Trophoblast cell (in vitro differentiated cells and primary cell): ENCODE results near the gene MINDY1.

Source experiments
- DNase-seq, 2 donors: peaks; one replicate each; pipeline ENCODE4 v3.0.0-alpha.2; 2016
- H2AFZ ChIP-seq: 2 replicates; pipeline ENCODE4 v1.6.1; 2013; ENCODE audit warnings: low read length, moderate library complexity, mild to moderate bottlenecking; ENCODE audit not compliant: insufficient read depth, poor library complexity
- H2AK5ac ChIP-seq: 2 replicates; pipeline ENCODE4 v1.6.1; 2013; ENCODE audit warnings: mild to moderate bottlenecking, low read length
- H2BK120ac ChIP-seq: 2 replicates; pipeline ENCODE4 v1.6.1; 2013; ENCODE audit warnings: low read length, mild to moderate bottlenecking, moderate library complexity; ENCODE audit not compliant: insufficient read depth, poor library complexity
- H2BK12ac ChIP-seq: 2 replicates; pipeline ENCODE4 v1.6.1; 2013; ENCODE audit warnings: mild to moderate bottlenecking, low read length, moderate library complexity
- H2BK5ac ChIP-seq: 2 replicates; pipeline ENCODE4 v1.6.1; 2013; ENCODE audit warnings: low read length, low read depth, moderate library complexity, mild to moderate bottlenecking; ENCODE audit not compliant: poor library complexity
- H3K14ac ChIP-seq: 2 replicates; pipeline ENCODE4 v1.6.1; 2013; ENCODE audit warnings: mild to moderate bottlenecking, low read length
- H3K18ac ChIP-seq: 2 replicates; pipeline ENCODE4 v1.6.1; 2013; ENCODE audit warnings: mild to moderate bottlenecking, low read length
- H3K23ac ChIP-seq: 2 replicates; pipeline ENCODE4 v1.6.1; 2013; ENCODE audit warnings: low read length
- H3K27ac ChIP-seq: 2 replicates; pipeline ENCODE4 v1.5.1; 2013; ENCODE audit warnings: low read depth, mild to moderate bottlenecking, inconsistent platforms, low read length, moderate library complexity
- H3K27me3 ChIP-seq: 2 replicates; pipeline ENCODE4 v1.6.1; 2013; ENCODE audit warnings: inconsistent platforms, mild to moderate bottlenecking, low read length, moderate library complexity; ENCODE audit not compliant: insufficient read depth
- H3K36me3 ChIP-seq, 2 experiments: 1 replicate in 1 of 2; 2 replicates in 1 of 2; pipeline ENCODE4 v1.6.1; 2013; ENCODE audit warnings: low read length in 2 of 2, mild to moderate bottlenecking in 2 of 2, moderate library complexity in 1 of 2; ENCODE audit not compliant: insufficient read depth in 2 of 2, control insufficient read depth in 1 of 2
- H3K4ac ChIP-seq: 2 replicates; pipeline ENCODE4 v1.6.1; 2013; ENCODE audit warnings: low read depth, mild to moderate bottlenecking, low read length, moderate library complexity
- H3K4me1 ChIP-seq, 2 experiments: 1 replicate in 1 of 2; 2 replicates in 1 of 2; pipeline ENCODE4 v1.6.1; 2013; ENCODE audit warnings: low read length in 2 of 2, mild to moderate bottlenecking in 2 of 2, moderate library complexity in 1 of 2; ENCODE audit not compliant: insufficient read depth in 2 of 2, control insufficient read depth in 1 of 2
- H3K4me2 ChIP-seq: 2 replicates; pipeline ENCODE4 v1.6.1; 2013; ENCODE audit warnings: inconsistent platforms, mild to moderate bottlenecking, low read length, moderate library complexity
- H3K4me3 ChIP-seq: 2 replicates; pipeline ENCODE4 v1.5.1; 2013; ENCODE audit warnings: mild to moderate bottlenecking, low read depth, low read length, inconsistent platforms
- H3K79me1 ChIP-seq: one replicate; pipeline ENCODE4 v1.6.1; 2013; ENCODE audit warnings: low read length
- H3K79me2 ChIP-seq: 2 replicates; pipeline ENCODE4 v1.6.1; 2013; ENCODE audit warnings: low read length, mild to moderate bottlenecking; ENCODE audit not compliant: control insufficient read depth, insufficient read depth, poor library complexity
- H3K9ac ChIP-seq: 2 replicates; pipeline ENCODE4 v1.6.1; 2013; ENCODE audit warnings: mild to moderate bottlenecking, low read length
- H3K9me3 ChIP-seq: 2 replicates; pipeline ENCODE4 v1.6.1; 2013; ENCODE audit warnings: low read depth, mild to moderate bottlenecking, control low read depth, inconsistent platforms, low read length; ENCODE audit not compliant: insufficient read depth
- H4K12ac ChIP-seq: 2 replicates; pipeline ENCODE4 v1.6.1; 2013; ENCODE audit warnings: low read depth, mild to moderate bottlenecking, low read length, moderate library complexity
- H4K8ac ChIP-seq: 2 replicates; pipeline ENCODE4 v1.6.1; 2013; ENCODE audit warnings: low read depth, mild to moderate bottlenecking, low read length, moderate library complexity
- H4K91ac ChIP-seq: one replicate; pipeline ENCODE4 v1.6.1; 2013; ENCODE audit warnings: low read depth, mild to moderate bottlenecking, low read length, moderate library complexity
- WGBS: extraction: QIAGEN DNeasy Blood & Tissue Kit; methylation state at CpG from one replicate; pipeline ENCODE4 v1.1.7; 2013; ENCODE audit warnings: missing lambda C conversion rate; ENCODE audit not compliant: insufficient read length, insufficient coverage; ENCODE audit errors: extremely low coverage; 5-methylcytosine and 5-hydroxymethylcytosine counted together

Gene MINDY1

DNA sequence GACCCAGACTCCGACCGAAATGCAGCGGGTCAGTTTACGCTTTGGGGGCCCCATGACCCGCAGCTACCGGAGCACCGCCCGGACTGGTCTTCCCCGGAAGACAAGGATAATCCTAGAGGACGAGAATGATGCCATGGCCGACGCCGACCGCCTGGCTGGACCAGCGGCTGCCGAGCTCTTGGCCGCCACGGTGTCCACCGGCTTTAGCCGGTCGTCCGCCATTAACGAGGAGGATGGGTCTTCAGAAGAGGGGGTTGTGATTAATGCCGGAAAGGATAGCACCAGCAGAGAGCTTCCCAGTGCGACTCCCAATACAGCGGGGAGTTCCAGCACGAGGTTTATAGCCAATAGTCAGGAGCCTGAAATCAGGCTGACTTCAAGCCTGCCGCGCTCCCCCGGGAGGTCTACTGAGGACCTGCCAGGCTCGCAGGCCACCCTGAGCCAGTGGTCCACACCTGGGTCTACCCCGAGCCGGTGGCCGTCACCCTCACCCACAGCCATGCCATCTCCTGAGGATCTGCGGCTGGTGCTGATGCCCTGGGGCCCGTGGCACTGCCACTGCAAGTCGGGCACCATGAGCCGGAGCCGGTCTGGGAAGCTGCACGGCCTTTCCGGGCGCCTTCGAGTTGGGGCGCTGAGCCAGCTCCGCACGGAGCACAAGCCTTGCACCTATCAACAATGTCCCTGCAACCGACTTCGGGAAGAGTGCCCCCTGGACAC, 41.4 kb upstream of the MINDY1 start:
- H3K79me1 ChIP-seq, result peaks cover 8% of the 10 kb centered on the region
- H2AFZ ChIP-seq, result peak overlapping the region; percentile 58
- H3K4ac ChIP-seq, result peak overlapping the region; percentile 49
- peak overlapping the region; percentile 81 for H2AK5ac ChIP-seq
- H3K9ac ChIP-seq, result peak overlapping the region; percentile 72
- no CpG with 5 or more reads among the region's 48 CpGs for WGBS
- H3K4me3 ChIP-seq, result peak overlapping the region; percentile 75
- no peaks in the 10 kb centered on the region for H3K27me3 ChIP-seq
- peak overlapping the region; percentile 68 for H4K12ac ChIP-seq
- H2BK5ac ChIP-seq, result peak overlapping the region; percentile 66
- H3K14ac ChIP-seq, result peak overlapping the region; percentile 80
- H3K79me2 ChIP-seq, result peaks cover 7% of the 10 kb centered on the region
- H3K9me3 ChIP-seq, result no peaks in the 10 kb centered on the region
- H3K23ac ChIP-seq, result no peak overlapping the region
- peaks cover 2 to 5% of the 10 kb centered on the region in 2 experiments for H3K4me1 ChIP-seq
- H4K91ac ChIP-seq, result peak overlapping the region; percentile 71
- peak overlapping the region; percentile 40 for H2BK120ac ChIP-seq
- H3K18ac ChIP-seq, result peak overlapping the region; percentile 58
- peak overlapping the region; percentile 88 for H3K4me2 ChIP-seq
- peak overlapping the region; percentile 88 for H4K8ac ChIP-seq
- DNase-seq, result peak; percentile 20 to 46
- H3K36me3 ChIP-seq, result peaks cover 7 to 17% of the 10 kb centered on the region in 2 experiments
- peak overlapping the region; percentile 63 for H3K27ac ChIP-seq
- H2BK12ac ChIP-seq, result no peak overlapping the region

DNA sequence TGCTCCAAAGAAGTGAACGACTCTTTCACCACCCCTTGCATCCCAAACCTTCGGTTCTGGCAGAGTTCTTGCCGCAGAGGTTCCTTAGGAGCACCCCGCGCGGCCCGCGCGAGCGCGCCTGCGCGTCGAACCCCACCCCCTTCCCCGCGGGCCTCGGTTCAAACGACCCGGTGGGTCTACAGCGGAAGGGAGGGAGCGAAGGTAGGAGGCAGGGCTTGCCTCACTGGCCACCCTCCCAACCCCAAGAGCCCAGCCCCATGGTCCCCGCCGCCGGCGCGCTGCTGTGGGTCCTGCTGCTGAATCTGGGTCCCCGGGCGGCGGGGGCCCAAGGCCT, 40.9 kb upstream of the MINDY1 start, which contains the start of gene C1orf56:
C1orf56 (plus strand) TSS at position 161 of the 334 bp plus-strand sequence; CDS start at position 258, 97 bp downstream.
- Histone ChIP-seq H3K4me3 (peak within 1 kb of the TSS; percentile 75), H3K9me3 (peaks cover 2% of the 10 kb centered on the region), H3K9ac (peak within 1 kb of the TSS; percentile 72), H3K18ac (peak within 1 kb of the TSS; percentile 58), H3K4me2 (peak within 1 kb of the TSS; percentile 88), H3K23ac (no peak within 1 kb of the TSS), H2BK12ac (no peak within 1 kb of the TSS), H2AFZ (peak within 1 kb of the TSS; percentile 58), H3K27ac (peak within 1 kb of the TSS; percentile 63), H3K4me1 (peaks cover 2 to 5% of the 10 kb centered on the region in 2 experiments), H3K36me3 (peaks cover 2 to 12% of the 10 kb centered on the region in 2 experiments), H3K14ac (peak within 1 kb of the TSS; percentile 80), H3K27me3 (no peaks in the 10 kb centered on the region), H3K79me2 (peaks cover 7% of the 10 kb centered on the region), H3K79me1 (peaks cover 8% of the 10 kb centered on the region), H4K8ac (peak within 1 kb of the TSS; percentile 88), H2BK5ac (peak within 1 kb of the TSS; percentile 66), H4K91ac (peak within 1 kb of the TSS; percentile 71), H4K12ac (peak within 1 kb of the TSS; percentile 68), H2AK5ac (peak within 1 kb of the TSS; percentile 81), H2BK120ac (peak within 1 kb of the TSS; percentile 40), H3K4ac (peak within 1 kb of the TSS; percentile 49)
- DNase-seq, result peak; percentile 68 to 74
- no CpG with 5 or more reads among the region's 29 CpGs for WGBS

DNA sequence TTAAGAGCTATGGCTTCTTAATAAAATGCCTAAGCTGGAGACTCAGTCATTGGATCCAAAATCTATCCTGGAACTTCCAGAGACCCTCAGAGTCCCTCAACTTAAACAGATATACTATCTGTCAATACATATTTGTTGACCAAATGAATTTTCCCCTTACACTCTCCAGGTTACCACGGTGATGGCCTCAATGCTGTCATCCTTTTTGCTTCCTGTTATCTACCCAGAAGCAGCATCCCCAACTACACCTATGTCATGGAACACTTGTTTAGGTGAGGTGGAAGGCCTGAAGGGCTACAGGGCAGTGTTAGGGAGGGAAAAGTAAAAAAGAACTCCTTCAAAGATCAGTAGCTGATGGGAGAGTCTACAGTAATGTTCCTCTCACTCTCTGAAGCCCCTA, 36.5 kb upstream of the MINDY1 start:
- H3K14ac ChIP-seq, result no peak overlapping the region
- H3K4me2 ChIP-seq, result no peak overlapping the region
- no peak overlapping the region for H4K8ac ChIP-seq
- peaks cover 0 to under 1% of the 10 kb centered on the region in 2 experiments for H3K4me1 ChIP-seq
- no CpG with 5 or more reads among the region's 1 CpG for WGBS
- no peak overlapping the region for H3K27ac ChIP-seq
- H2BK120ac ChIP-seq, result no peak overlapping the region
- no peak for DNase-seq
- no peak overlapping the region for H4K91ac ChIP-seq
- no peak overlapping the region for H3K9ac ChIP-seq
- H2AK5ac ChIP-seq, result no peak overlapping the region
- H3K18ac ChIP-seq, result no peak overlapping the region
- no peak overlapping the region for H4K12ac ChIP-seq
- peaks cover 6% of the 10 kb centered on the region for H3K79me1 ChIP-seq
- no peak overlapping the region for H3K23ac ChIP-seq
- H3K36me3 ChIP-seq, result no peaks in the 10 kb centered on the region
- H2AFZ ChIP-seq, result no peak overlapping the region
- H2BK12ac ChIP-seq, result no peak overlapping the region
- no peak overlapping the region for H2BK5ac ChIP-seq
- no peak overlapping the region for H3K4ac ChIP-seq
- H3K4me3 ChIP-seq, result no peak overlapping the region
- peaks cover 5% of the 10 kb centered on the region for H3K79me2 ChIP-seq
- peaks cover 2% of the 10 kb centered on the region for H3K9me3 ChIP-seq
- no peaks in the 10 kb centered on the region for H3K27me3 ChIP-seq

DNA sequence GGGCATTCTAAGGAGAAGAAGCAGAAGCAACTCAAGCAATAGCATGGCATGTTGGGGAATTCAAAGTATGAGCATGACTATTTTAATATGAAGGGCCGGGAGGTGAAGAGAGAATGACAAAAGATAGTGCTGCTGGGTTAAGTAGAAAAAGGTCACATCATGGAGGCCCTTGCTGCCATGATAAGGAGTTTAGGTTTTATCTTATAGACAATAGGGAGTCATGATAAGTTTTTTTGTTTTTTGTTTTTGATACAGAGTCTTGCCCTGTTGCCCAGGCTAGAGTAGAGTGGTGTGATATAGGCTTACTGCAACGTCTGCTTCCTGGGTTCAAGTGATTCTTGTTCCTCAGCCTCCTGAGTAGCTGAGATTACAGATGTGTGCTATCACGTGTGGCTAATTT, 32.8 kb upstream of the MINDY1 start:
- no peak overlapping the region for H3K4ac ChIP-seq
- H3K4me2 ChIP-seq, result no peak overlapping the region
- no peak overlapping the region for H2AK5ac ChIP-seq
- no peak overlapping the region for H3K9ac ChIP-seq
- H3K79me1 ChIP-seq, result no peaks in the 10 kb centered on the region
- no peak overlapping the region for H3K18ac ChIP-seq
- no CpG with 5 or more reads among the region's 3 CpGs for WGBS
- no peaks in the 10 kb centered on the region for H3K79me2 ChIP-seq
- H3K14ac ChIP-seq, result no peak overlapping the region
- no peak overlapping the region for H2BK12ac ChIP-seq
- peaks cover 2% of the 10 kb centered on the region for H3K9me3 ChIP-seq
- H4K8ac ChIP-seq, result no peak overlapping the region
- no peak overlapping the region for H2BK120ac ChIP-seq
- no peak overlapping the region for H3K23ac ChIP-seq
- no peaks in the 10 kb centered on the region for H3K36me3 ChIP-seq
- no peak overlapping the region for H3K4me3 ChIP-seq
- H3K4me1 ChIP-seq, result peaks cover 0 to 3% of the 10 kb centered on the region in 2 experiments
- no peak overlapping the region for H4K12ac ChIP-seq
- no peak overlapping the region for H2AFZ ChIP-seq
- H4K91ac ChIP-seq, result no peak overlapping the region
- no peak overlapping the region for H2BK5ac ChIP-seq
- no peaks in the 10 kb centered on the region for H3K27me3 ChIP-seq
- no peak for DNase-seq
- H3K27ac ChIP-seq, result no peak overlapping the region
